ENCODE results near the gene ACCSL.

ACCSL gene

DNA sequence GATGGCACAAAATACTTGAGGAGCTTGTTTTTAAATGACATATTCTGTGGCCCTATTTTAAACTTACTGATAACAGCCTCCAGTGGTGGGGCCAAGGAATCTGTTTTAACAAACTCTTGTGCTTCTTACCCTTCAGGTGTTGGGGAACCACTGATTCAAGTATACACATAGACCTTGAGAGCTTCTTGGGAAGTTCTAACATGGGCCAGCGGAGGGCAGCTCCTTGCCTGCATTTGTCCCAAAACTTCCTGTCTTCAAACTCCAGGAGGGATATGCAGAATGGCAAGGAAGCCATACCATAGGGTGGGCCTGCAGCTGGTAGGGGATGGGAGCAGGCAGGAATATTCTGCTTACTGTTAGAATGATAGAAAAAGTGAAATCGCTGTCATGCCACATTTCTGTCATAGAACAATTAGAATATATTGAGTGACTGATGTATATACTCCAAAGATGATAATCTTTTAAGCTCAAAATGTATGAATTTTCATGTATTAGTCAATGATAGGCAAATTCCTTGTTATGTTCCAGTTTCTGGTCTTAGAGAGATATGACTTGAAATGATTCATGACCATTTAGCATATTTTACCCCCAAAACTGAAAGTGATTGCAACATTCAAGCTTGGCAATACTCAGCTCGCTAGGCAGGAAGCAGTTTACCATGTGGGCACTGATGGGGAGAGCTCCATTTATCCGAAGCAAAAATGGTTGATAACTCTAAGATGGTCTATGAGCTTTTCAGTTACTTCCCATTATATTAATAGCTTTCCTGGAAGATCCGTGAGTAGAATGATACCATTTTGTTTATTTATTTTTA lies 56.9 kb downstream of the ACCSL start:
- peaks cover 18 to 19% of the 10 kb centered on the region in 2 donors for H3K36me3 ChIP-seq (ENCODE audit: control insufficient read depth in 1 of 2, insufficient read depth in 2 of 2, low read length in 2 of 2)
- no peak overlapping the region for H3K27ac ChIP-seq (ENCODE audit: low read length)
- H3K9me3 ChIP-seq (ENCODE audit: control insufficient read depth in 1 of 2, low read length in 2 of 2), result no peaks in the 10 kb centered on the region
- H3K4me1 ChIP-seq (ENCODE audit: control insufficient read depth in 1 of 2, insufficient read depth in 2 of 2, low read length in 2 of 2), result no peaks in the 10 kb centered on the region
- H3K4me3 ChIP-seq (ENCODE audit: low read depth in 1 of 2, low read length in 2 of 2), result no peak overlapping the region
- H3K27me3 ChIP-seq (ENCODE audit: low read depth, low read length), result no peaks in the 10 kb centered on the region

DNA sequence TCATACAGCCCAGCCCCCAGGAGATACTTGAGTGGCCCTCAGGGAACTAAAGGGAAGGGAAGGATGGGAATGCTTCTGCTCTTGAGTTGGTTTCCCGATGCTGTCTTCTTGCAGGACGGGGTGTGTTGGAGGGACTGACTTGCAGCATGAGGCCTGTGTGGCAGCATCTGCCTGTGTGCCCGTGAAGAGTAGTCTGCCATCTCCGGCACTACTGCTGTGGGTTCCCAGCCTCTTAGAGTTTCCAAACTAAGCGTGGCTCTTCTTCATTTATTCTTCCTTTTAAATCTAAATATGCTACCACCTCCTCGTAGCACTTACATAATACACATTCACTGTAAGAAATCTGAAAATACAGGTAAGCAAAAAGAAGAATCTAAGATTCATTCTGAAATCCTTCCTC lies 60.5 kb downstream of the ACCSL start:
- H3K36me3 ChIP-seq (ENCODE audit: control insufficient read depth in 1 of 2, insufficient read depth in 2 of 2, low read length in 2 of 2), result peaks cover 21 to 24% of the 10 kb centered on the region in 2 donors
- no peak overlapping the region for H3K27ac ChIP-seq (ENCODE audit: low read length)
- no peaks in the 10 kb centered on the region for H3K27me3 ChIP-seq (ENCODE audit: low read depth, low read length)
- no peak overlapping the region for H3K4me3 ChIP-seq (ENCODE audit: low read depth in 1 of 2, low read length in 2 of 2)
- H3K9me3 ChIP-seq (ENCODE audit: control insufficient read depth in 1 of 2, low read length in 2 of 2), result no peaks in the 10 kb centered on the region
- peaks cover 5 to 13% of the 10 kb centered on the region in 2 donors for H3K4me1 ChIP-seq (ENCODE audit: control insufficient read depth in 1 of 2, insufficient read depth in 2 of 2, low read length in 2 of 2)
